Sigmoid colon (tissue), 4 donors: Measurements from ENCODE around the gene IPO7.

Experiments
- EP300 ChIP-seq, 4 donors: sonication (generic); formaldehyde crosslinking; IDR thresholded peaks; one replicate each; pipeline ENCODE4 v1.6.1; 2017; ENCODE audit warnings: antibody characterized with exemption in 4 of 4
- POLR2A ChIP-seq, 2 donors: fragments of 450-650 bp; IDR thresholded peaks; one replicate each; pipeline ENCODE4 v1.6.1; 2016; ENCODE audit warnings: antibody characterized with exemption in 2 of 2, mild to moderate bottlenecking in 2 of 2, moderate library complexity in 2 of 2
- POLR2AphosphoS5 ChIP-seq, 4 donors: sonication (generic); formaldehyde crosslinking; IDR thresholded peaks; one replicate each; pipeline ENCODE4 v1.6.1; 2017; ENCODE audit warnings: antibody characterized with exemption in 4 of 4
- TF ChIP-seq, protein P1 (sequence below), 4 experiments: fragments of 450-650 bp in 3 of 4; fragments of 200-600 bp in 1 of 4; IDR thresholded peaks; one replicate each; pipeline ENCODE4 v1.5.1; 2016 to 2019; ENCODE audit warnings: antibody characterized with exemption in 4 of 4, mild to moderate bottlenecking in 3 of 4, moderate library complexity in 2 of 4

DNA sequence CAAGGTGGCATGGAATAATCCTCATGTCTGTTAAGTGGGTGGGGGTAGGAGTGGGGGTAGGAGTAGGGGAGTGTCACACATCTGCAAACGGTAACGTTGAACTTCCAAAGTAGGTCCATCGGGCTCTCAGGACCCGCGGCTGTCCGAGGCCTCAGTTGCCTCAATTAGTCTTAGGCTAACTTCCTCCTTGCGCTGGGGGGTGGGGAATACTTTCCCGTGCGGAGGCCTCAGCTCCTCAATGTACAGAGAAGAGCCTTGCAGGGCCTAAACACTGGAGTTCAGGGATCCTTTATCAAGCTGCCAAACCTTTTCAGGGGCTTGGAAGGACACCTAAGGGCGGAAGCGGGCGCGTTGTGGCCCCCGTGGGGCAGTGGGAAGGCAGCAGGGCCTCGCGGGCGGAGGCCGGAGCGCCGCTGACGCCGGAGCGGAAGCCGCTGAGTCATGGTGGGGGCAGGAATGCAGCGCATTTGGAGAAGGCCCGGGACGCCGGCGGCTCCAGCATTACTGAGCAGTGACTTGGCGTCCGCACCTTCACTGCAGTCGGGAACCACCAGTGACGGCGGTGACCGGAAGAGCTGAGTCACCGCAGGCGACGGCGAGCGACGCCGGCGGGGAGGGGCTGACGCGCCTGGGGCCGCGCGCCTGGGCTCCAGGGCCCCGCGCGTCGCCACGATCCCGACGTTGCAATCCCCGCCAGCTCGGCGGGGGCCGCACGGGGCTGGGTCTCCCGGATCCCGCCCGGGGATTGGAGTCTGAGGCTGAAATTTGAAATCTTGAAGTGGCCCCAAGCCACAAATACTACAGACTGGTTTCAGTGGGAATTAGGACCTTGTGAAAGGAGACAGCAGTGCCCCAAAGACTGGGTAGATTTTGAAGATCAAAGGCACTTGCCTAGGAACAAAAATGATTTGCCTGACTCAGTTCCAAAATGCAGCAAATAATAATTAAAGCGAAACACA, 20.2 kb upstream of the IPO7 start:
- peak in 1 of 2 donors; percentile 46 for TF ChIP-seq POLR2A (IDR thresholded peaks at IDR 0.05)
- TF ChIP-seq, protein P1, sequence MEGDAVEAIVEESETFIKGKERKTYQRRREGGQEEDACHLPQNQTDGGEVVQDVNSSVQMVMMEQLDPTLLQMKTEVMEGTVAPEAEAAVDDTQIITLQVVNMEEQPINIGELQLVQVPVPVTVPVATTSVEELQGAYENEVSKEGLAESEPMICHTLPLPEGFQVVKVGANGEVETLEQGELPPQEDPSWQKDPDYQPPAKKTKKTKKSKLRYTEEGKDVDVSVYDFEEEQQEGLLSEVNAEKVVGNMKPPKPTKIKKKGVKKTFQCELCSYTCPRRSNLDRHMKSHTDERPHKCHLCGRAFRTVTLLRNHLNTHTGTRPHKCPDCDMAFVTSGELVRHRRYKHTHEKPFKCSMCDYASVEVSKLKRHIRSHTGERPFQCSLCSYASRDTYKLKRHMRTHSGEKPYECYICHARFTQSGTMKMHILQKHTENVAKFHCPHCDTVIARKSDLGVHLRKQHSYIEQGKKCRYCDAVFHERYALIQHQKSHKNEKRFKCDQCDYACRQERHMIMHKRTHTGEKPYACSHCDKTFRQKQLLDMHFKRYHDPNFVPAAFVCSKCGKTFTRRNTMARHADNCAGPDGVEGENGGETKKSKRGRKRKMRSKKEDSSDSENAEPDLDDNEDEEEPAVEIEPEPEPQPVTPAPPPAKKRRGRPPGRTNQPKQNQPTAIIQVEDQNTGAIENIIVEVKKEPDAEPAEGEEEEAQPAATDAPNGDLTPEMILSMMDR (IDR thresholded peaks at IDR 0.05) = no peak
- TF ChIP-seq EP300 (IDR thresholded peaks at IDR 0.05) = peak in 3 of 4 donors; percentile 67 to 77 (median 76)
- peak; percentile 71 to 94 (median 84) for TF ChIP-seq POLR2AphosphoS5 (IDR thresholded peaks at IDR 0.05)
